Omental fat pad (tissue), 4 donors: ENCODE measurements around the gene ATAD5. TPM values are rescaled to one million over a fixed set of nuclear protein-coding genes. Genes with fewer than 3 reads are reported as not detected.
A peak's percentile ranks its signal among the peaks of the same experiment; 100 is the strongest.

ENCODE experiments used
- ATAC-seq: fragments of 150-250 bp; one replicate; pipeline ENCODE4 v1.9.1; 2016; ENCODE audit warnings: mild to moderate bottlenecking, moderate library complexity; ENCODE audit not compliant: low FRiP score
- DNase-seq: peaks from one replicate; pipeline ENCODE4 v3.0.0-alpha.2; 2019; ENCODE audit warnings: low spot score
- CTCF ChIP-seq, 3 donors: fragments of 450-650 bp; IDR thresholded peaks; one replicate each; pipeline ENCODE4 v1.5.1; 2016 to 2017; ENCODE audit warnings: antibody characterized with exemption in 3 of 3, mild to moderate bottlenecking in 3 of 3, moderate library complexity in 2 of 3
- total RNA-seq, 4 donors: library from RNA; depleted of rRNA; stranded (reverse); fragments of >200 nt; gene quantifications; one replicate each; pipeline ENCODE4 v1.1.0, GENCODE V29; 2016

Gene ATAD5
- total RNA-seq, 4 donors from 2014 or later, result 0.74 to 2.5 (median 1.2) TPM

- DNase-seq (no peak), ATAC-seq (peak; percentile 25)
- TF ChIP-seq CTCF (IDR thresholded peaks at IDR 0.05), result no peak
Measured at GRCh38 chr17:30824002-30824355, 7.8 kb upstream of the ATAD5 start.

GRCh38 chr17:30824356-30825145 is 7.2 kb upstream of the ATAD5 start, which contains the start of gene CRLF3:
CRLF3 (minus strand) TSS chr17:30824692; CDS start chr17:30824651, 41 bp downstream.
- DNase-seq (peak; percentile 27), ATAC-seq (peak; percentile 97)
- TF ChIP-seq CTCF (IDR thresholded peaks at IDR 0.05), result peak in 1 of 3 donors; percentile 33

- no peak for DNase-seq
- ATAC-seq, result no peak
- TF ChIP-seq CTCF (IDR thresholded peaks at IDR 0.05), result no peak
Measured at GRCh38 chr17:30827082-30827481, 4.7 kb upstream of the ATAD5 start.

- no peak for ATAC-seq
- TF ChIP-seq CTCF (IDR thresholded peaks at IDR 0.05), result no peak
- DNase-seq, result no peak
Measured at GRCh38 chr17:30829022-30829421, 2.7 kb upstream of the ATAD5 start.

- no peak for TF ChIP-seq CTCF (IDR thresholded peaks at IDR 0.05)
- no peak for ATAC-seq
- no peak for DNase-seq
Measured at GRCh38 chr17:30831257-30831656, 509 bp upstream of the ATAD5 start.

GRCh38 chr17:30832438-30833124 is 815 bp downstream of the ATAD5 start:
- no peak for TF ChIP-seq CTCF (IDR thresholded peaks at IDR 0.05)
- DNase-seq (no peak), ATAC-seq (peak; percentile 9)
